Stimulated activated naive CD8-positive, alpha-beta T cell treated with anti-CD3 and anti-CD28 coated beads, Interleukin-15, Interleukin-2, amounts not matched to agents 100 ng/mL and 50 ng/mL, for 24 hours (primary cell): Measurements from ENCODE around the gene NKG7.

Source experiments
- H3K27ac Mint-ChIP-seq: one replicate; pipeline ENCODE4 v1.8.0; 2021; ENCODE audit warnings: mild to moderate bottlenecking, mixed read lengths
- H3K27me3 Mint-ChIP-seq: one replicate; pipeline ENCODE4 v1.8.0; 2021; ENCODE audit warnings: mixed read lengths
- H3K36me3 Mint-ChIP-seq: one replicate; pipeline ENCODE4 v1.8.0; 2021; ENCODE audit warnings: low read depth, mixed read lengths
- H3K4me1 Mint-ChIP-seq: one replicate; pipeline ENCODE4 v1.8.0; 2021; ENCODE audit warnings: low read depth, mixed read lengths
- H3K4me3 Mint-ChIP-seq: one replicate; pipeline ENCODE4 v1.8.0; 2021; ENCODE audit warnings: mild to moderate bottlenecking, mixed read lengths
- H3K9me3 Mint-ChIP-seq: one replicate; pipeline ENCODE4 v1.8.0; 2021; ENCODE audit warnings: mixed read lengths

Gene NKG7

GRCh38 chr19:51371186-51371690 lies 1.2 kb downstream of the NKG7 start:
- no peaks in the 10 kb centered on the region for H3K9me3 Mint-ChIP-seq
- peaks cover 79% of the 10 kb centered on the region for H3K4me1 Mint-ChIP-seq
- H3K27ac Mint-ChIP-seq = peak overlapping the region; percentile 94
- H3K36me3 Mint-ChIP-seq = peaks cover 35% of the 10 kb centered on the region
- peak overlapping the region; percentile 94 for H3K4me3 Mint-ChIP-seq
- no peaks in the 10 kb centered on the region for H3K27me3 Mint-ChIP-seq

GRCh38 chr19:51370230-51370629 lies 2.2 kb downstream of the NKG7 start:
- Mint-ChIP-seq H3K27ac (peak overlapping the region; percentile 94), H3K4me1 (peaks cover 78% of the 10 kb centered on the region)

GRCh38 chr19:51368366-51369282 lies 3.8 kb downstream of the NKG7 start, which contains the start of gene CLDND2:
CLDND2 (minus strand) TSS chr19:51369003; CDS start chr19:51368577, 426 bp downstream.
- Mint-ChIP-seq H3K4me3 (peak within 1 kb of the TSS; percentile 94), H3K9me3 (no peaks in the 10 kb centered on the region), H3K36me3 (peaks cover 36% of the 10 kb centered on the region), H3K4me1 (peaks cover 76% of the 10 kb centered on the region), H3K27ac (peak within 1 kb of the TSS; percentile 94), H3K27me3 (no peaks in the 10 kb centered on the region)

More at GRCh38 chr19:51370230-51370629, 2.2 kb downstream of the NKG7 start:
- Mint-ChIP-seq H3K36me3 (peaks cover 32% of the 10 kb centered on the region), H3K9me3 (no peaks in the 10 kb centered on the region), H3K4me3 (peak overlapping the region; percentile 94), H3K27me3 (no peaks in the 10 kb centered on the region)

GRCh38 chr19:51367565-51368365 lies 4.7 kb downstream of the NKG7 start:
- Mint-ChIP-seq H3K4me1 (peaks cover 76% of the 10 kb centered on the region), H3K36me3 (peaks cover 40% of the 10 kb centered on the region), H3K4me3 (peak overlapping the region; percentile 94), H3K27me3 (no peaks in the 10 kb centered on the region), H3K9me3 (no peaks in the 10 kb centered on the region), H3K27ac (peak overlapping the region; percentile 94)

- Mint-ChIP-seq H3K9me3 (no peaks in the 10 kb centered on the region), H3K4me1 (peaks cover 79% of the 10 kb centered on the region), H3K27me3 (no peaks in the 10 kb centered on the region), H3K36me3 (peaks cover 41% of the 10 kb centered on the region), H3K27ac (peak overlapping the region; percentile 94), H3K4me3 (peak overlapping the region; percentile 94)
These were observed 5.2 kb downstream of the NKG7 start for GRCh38 chr19:51367255-51367564.

DNA sequence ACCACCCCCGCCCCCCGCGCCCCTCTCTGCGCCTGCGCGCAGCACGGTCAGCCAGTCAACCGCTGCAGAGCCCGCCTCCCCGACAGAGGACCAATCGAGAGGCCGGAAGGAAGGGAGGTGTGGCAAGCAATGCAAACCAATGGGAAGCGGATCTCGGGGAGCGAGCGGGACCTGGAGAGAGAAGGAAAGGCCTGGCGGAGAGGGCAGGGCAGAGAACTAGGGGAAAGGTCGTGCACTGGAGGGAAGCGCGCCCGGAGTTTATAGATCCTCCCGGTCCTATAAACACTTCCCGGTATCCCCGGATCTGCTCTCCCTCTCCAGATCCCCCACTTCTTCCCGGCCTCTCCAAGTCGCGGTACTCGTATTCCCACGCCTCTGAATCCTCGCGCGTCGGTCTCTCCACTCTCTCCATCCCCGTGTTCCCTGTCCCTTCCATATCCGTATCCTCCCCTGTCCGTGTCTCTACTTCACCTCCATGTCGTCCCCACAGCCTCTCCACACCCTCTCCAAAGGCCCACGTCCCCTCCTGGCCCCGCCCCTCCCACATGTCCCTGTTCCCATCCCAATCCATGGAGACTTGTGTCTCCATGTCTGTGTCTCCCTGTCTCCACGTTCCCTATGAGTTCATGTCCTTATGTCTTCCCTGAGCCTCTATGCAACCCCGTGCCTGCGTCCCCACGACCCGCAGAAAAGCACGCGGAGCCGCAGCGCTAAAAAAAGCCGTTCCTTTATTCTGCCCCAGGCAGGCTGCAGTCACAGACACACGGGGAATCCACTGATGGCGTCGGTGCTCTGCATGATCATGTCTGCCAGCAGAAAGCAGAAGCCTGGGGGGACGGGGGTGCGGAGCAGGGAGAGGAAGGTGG lies 5.8 kb downstream of the NKG7 start:
- peaks cover 84% of the 10 kb centered on the region for H3K4me1 Mint-ChIP-seq
- no peaks in the 10 kb centered on the region for H3K27me3 Mint-ChIP-seq
- H3K27ac Mint-ChIP-seq = peak overlapping the region; percentile 94
- no peaks in the 10 kb centered on the region for H3K9me3 Mint-ChIP-seq
- peaks cover 39% of the 10 kb centered on the region for H3K36me3 Mint-ChIP-seq
- peak overlapping the region; percentile 94 for H3K4me3 Mint-ChIP-seq

DNA sequence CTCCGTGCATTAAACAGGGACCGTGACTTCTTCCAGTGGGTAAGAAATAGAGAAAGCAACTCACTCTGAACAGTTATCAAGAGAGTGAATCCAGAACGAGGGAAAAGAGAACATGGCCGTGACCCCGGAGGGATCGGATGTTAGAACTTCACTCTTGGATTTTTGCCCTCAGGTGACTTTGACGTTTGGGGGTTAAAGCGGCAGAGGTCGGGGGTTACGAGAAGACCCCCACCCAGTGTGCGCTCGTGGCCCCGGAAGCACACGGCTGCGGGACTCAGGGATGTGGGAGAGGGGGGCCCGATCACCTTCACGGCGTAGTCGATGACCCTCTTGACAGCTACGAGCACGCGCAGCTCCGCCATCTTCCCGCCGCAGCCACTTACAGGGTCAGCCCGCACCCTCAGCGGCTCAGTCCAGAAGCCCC lies 6.5 kb downstream of the NKG7 start, which contains the start of gene ETFB:
TSS of gene ETFB (minus strand) at position 424 of the 424 bp plus-strand sequence. CDS start at position 362, 62 bp downstream.
- Mint-ChIP-seq H3K4me3 (peak within 1 kb of the TSS; percentile 94), H3K27ac (peak within 1 kb of the TSS; percentile 94), H3K9me3 (no peaks in the 10 kb centered on the region), H3K36me3 (peaks cover 32% of the 10 kb centered on the region), H3K27me3 (no peaks in the 10 kb centered on the region), H3K4me1 (peaks cover 80% of the 10 kb centered on the region)

DNA sequence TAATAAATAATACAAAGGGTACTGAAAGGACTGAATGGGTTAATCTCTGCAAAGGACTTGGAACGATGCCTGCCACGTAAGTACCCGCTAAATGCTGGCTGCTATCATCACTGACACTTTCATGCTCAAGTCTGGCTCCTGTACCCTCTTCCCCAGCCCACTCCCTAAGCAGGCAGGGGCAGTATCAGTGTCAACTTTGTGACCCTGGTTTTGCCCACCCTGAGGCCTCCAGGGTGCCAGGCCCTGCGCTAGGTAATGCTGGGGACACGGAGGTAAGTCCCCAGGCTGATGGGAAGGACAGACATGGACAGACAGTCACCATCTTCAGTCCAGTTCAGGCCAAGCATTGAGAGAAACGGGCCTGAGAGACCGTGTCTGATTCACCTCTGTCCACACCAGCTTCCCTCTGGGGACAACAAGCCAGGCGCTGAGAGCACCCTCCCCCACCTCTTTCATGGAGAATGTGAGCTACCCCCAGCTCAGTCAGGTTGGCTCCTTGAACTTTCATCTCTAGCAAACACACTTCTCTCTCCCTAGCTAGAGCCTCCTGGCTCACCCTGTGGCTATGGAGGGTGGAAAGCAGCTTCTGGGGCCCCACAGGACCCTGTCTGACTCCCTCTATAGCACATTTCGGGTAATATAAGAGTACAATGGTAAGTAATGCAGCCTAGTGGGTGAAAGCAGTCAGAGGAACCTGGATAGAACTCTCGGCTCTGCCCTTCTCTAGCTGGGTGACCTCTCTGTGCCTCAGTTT lies 7.1 kb downstream of the NKG7 start:
- Mint-ChIP-seq H3K27ac (peak overlapping the region; percentile 94), H3K4me1 (peaks cover 79% of the 10 kb centered on the region), H3K27me3 (no peaks in the 10 kb centered on the region), H3K9me3 (no peaks in the 10 kb centered on the region), H3K4me3 (peak overlapping the region; percentile 94), H3K36me3 (peaks cover 31% of the 10 kb centered on the region)

DNA sequence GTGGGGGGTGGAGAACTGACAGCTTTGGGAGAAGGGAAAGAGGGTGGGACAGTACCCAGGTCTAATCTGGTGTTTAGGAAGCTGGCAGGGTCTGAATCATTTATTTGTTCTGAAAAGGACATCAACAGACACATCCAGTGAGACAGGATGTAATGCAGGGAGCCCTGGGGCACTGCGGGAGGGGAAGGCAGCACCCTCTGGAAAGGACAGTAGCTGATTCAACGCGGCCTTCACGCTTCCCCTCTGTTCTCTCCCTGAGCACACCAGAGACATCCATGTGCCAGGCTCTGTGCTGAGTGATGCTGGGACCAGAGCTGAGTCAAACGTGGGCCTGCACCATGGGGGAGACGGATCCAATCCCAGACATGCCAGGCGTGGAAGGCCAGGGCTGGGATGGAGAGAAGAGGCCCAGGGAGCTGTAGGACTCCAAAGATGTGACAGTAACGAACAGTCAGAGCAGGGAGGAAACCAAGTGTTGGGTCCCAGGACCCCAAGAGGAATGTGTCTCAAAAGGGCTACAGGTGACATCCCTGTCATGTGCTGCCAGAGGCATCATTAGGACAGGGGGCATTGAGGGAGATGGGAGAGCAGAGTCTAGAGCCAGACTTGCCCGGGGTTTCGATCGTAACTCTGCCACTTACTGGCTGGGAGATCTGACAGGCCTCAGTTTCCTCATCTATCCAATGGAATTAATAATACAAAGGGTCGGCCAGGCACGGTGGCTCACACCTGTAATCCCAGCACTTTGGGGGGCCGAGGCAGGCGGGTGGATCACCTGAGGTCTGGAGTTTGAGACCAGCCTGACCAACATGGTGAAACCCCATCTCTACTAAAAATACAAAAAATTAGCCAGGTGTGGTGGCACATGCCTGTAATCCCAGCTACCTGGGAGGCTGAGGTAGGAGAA lies 8.0 kb downstream of the NKG7 start:
- Mint-ChIP-seq H3K4me1 (peaks cover 75% of the 10 kb centered on the region), H3K27ac (peak overlapping the region; percentile 98), H3K4me3 (peak overlapping the region; percentile 80), H3K9me3 (no peaks in the 10 kb centered on the region), H3K27me3 (no peaks in the 10 kb centered on the region), H3K36me3 (peaks cover 28% of the 10 kb centered on the region)

GRCh38 chr19:51361239-51361638 lies 11.2 kb downstream of the NKG7 start:
- Mint-ChIP-seq H3K27ac (no peak overlapping the region), H3K36me3 (peaks cover 20% of the 10 kb centered on the region), H3K9me3 (peaks cover under 1% of the 10 kb centered on the region), H3K4me1 (peaks cover 69% of the 10 kb centered on the region), H3K4me3 (no peak overlapping the region), H3K27me3 (no peaks in the 10 kb centered on the region)

DNA sequence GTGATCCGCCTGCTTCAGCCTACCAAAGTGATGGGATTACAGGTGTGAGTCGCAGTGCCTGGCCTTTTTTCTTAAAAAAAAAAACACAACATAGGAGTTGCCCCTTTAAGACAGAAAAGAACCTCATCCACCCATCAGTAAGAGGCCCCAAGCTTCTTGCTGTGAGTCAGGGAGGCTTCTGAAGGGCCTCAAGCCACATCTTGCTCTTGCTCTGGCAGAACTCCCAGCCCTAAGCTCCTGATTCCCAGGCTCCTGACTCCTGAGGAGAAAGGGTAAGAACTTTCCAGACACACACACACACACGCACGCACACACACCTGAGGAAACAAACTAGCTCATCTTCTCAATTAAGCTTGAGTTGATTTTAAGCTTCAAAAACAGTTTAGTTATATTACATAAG lies 13.2 kb downstream of the NKG7 start:
- Mint-ChIP-seq H3K36me3 (peaks cover 23% of the 10 kb centered on the region), H3K9me3 (peaks cover 3% of the 10 kb centered on the region), H3K4me3 (no peak overlapping the region), H3K27ac (peak overlapping the region; percentile 49), H3K4me1 (peaks cover 66% of the 10 kb centered on the region), H3K27me3 (no peaks in the 10 kb centered on the region)

DNA sequence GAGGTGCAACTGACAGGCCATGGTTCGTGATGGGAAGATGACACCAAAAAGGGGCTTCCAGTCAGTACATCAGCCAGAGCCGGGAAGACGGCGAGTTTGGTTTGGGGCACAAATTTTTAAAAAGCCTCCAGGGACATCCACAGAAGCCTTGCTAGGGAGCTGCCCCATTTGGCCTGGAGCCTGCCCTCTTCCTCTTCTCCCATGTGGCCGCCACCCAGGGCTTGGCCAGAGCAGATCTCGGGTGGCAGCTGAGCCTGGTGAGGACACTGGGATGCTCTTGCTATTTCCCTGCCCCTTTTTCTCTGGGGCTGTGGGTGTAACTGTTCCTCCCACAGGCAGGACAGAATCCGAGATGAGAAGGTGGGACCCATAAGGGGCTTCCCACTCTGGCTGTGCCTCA lies 14.5 kb downstream of the NKG7 start:
- H3K36me3 Mint-ChIP-seq = peaks cover 20% of the 10 kb centered on the region
- H3K9me3 Mint-ChIP-seq = peaks cover 3% of the 10 kb centered on the region
- H3K4me3 Mint-ChIP-seq = no peak overlapping the region
- H3K27me3 Mint-ChIP-seq = no peaks in the 10 kb centered on the region
- no peak overlapping the region for H3K27ac Mint-ChIP-seq
- H3K4me1 Mint-ChIP-seq = peaks cover 56% of the 10 kb centered on the region
